Left lobe of liver (tissue), 2 donors: Measurements from ENCODE around the gene ARHGEF7. TPM values are rescaled to one million over a fixed set of nuclear protein-coding genes. Genes with fewer than 3 reads are reported as not detected.
"Not testable (repeated sequence)": the region's sequence is repeated elsewhere in the genome, so short reads cannot be mapped to it uniquely, and the experiment has no call there.

ENCODE experiments used
- ATAC-seq: fragments of 200-7000 bp; cut with Tn5 transposase; one replicate; pipeline ENCODE4 v1.9.1; 2020; ENCODE audit warnings: mild to moderate bottlenecking, moderate library complexity
- DNase-seq: peaks from one replicate; pipeline ENCODE4 v3.0.0-alpha.2; 2020; ENCODE audit warnings: low spot score
- total RNA-seq: library from RNA; stranded (reverse); gene quantifications from one replicate; pipeline ENCODE4 v1.2.1, GENCODE V29; 2021
- donor health status: DM: no; HTN: no; CAD: no; lungs with moderate emphysema.
- donor health status: DM: no; HTN: yes; CAD: no.

Gene ARHGEF7
- total RNA-seq, 1 donor from 2014 or later, result 34.6 TPM

DNA sequence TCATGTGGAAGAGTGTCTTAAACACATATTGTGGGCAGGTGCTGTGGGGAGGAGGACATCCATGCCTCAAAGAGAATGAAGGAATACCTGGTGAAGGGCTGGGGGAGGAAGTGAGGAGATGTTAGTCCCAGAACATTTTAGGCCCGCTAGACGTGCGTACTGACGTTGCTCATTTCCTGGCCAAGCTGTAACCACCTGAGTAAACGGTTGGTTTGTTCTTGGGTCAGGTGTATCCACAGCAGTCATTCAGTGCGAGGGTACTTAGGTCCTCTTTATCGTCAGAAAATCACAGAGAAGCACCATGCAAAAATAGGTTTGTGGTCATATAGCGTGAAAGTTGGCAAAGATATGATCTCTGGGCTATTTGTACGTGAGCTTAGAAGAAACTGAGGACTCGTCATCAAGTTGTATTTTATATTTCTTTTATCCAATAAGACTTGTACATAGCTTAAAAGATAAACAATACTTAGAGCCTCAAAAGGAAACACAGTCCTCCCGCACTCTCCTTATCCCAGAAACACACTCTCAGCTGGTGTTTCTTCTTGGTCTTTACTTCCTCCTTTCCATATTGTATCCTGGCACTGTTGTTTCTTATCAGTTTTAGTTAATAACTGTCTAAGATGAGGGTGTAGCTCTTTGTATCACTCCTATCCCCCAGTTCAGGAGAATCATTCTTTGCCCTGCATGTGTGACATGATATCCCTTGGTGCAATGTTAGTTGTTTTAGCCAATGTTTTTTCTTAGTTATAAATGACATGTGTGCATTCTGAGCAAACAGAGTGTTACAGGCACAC, 52.0 kb downstream of the ARHGEF7 start:
- DNase-seq (no peak), ATAC-seq (no peak)

DNA sequence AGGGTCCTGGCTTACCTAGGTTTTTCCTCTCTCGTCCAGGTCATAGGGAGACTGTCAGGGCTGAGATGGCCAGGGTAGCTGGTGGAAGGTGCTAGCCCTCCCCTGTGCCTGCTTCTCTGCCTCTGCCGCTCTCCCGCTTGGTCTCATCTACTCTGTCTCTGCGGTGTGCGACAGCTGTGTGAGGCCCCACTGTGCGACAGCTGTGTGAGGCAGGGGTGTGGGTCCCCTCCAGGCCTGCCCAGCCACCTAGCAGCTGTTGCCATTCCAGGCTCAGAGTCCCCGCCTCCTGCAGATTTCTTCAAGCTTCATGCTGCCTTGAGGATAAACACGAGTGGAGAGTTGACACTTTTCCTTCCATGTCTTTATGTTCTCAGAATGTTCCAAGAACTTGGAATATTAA, 53.0 kb downstream of the ARHGEF7 start:
- no peak for DNase-seq
- no peak for ATAC-seq

DNA sequence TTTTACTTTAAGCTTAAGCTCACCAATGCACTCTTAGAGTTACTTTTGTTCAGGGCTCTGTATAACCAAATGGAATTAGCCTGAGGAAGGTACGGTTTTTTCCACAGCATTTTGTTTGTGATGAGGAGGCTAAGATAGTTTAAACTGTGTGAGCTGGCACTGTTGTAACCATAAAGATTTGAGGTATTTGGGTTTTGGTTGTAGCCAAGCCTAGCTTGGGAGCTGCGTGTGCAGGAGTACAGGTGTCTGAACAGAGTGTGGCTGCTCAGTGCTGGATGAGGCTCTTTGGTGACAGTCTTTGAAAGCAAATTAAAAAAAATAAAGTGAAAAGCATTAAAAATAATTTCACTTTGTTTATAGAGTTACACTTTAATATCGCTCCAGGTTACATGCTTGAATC, 56.0 kb downstream of the ARHGEF7 start:
- DNase-seq, result no peak
- ATAC-seq, result no peak

DNA sequence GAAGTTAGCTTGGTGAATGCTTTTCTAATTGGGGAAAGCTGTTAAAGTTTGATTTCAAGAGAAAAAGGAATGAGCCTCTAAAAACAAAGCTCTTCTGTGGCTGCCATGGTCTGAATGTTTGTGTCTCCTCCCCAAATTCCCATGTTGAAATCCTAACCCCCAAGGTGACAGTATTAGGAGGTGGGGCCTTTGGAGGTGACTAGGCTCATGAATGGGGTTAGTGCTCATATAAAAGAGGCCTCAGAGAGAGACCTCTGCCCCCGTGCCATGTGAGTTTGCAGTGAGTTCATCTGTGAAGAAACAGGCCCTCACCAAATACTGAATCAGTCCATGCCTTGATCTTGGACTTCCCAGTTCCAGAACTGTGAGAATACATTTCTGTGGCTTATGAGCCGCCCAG, 56.5 kb downstream of the ARHGEF7 start:
- no peak for DNase-seq
- no peak for ATAC-seq

DNA sequence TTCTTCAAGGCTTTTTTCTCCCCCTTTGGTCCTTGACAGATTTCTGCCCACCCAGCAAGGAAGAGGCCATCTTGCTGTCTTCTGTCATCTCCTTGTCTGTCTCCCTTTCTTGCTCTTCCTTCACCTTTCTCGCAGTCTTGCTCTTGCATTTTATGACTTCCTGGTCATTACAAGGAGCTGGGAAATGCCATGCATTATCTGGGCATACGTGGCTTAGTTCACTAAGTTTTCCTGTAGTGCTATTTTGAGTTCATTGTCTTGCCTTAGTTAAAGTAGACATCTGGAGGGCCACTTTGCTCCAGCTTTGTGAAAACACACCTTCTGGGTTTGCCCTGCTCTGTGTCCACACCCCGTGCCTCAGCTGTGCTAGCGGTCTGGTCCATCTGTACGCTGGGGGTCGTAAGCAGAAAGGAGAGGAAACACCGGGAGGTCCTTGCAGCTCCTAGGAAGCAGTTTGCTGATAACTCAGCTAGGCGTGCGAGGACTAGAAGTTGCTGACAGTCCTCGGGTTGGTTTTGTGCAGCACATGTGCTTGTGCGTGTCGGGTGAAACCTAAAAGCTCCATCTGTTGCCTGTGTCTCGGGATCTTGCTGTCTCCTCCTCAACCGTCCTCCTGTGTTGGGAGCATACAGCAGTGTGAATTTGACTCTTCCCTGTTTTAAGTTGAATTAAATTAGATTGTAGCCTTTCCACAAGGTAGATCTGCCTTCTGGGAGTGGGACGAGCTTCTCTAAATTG, 59.4 kb downstream of the ARHGEF7 start:
- ATAC-seq (no peak), DNase-seq (no peak)

DNA sequence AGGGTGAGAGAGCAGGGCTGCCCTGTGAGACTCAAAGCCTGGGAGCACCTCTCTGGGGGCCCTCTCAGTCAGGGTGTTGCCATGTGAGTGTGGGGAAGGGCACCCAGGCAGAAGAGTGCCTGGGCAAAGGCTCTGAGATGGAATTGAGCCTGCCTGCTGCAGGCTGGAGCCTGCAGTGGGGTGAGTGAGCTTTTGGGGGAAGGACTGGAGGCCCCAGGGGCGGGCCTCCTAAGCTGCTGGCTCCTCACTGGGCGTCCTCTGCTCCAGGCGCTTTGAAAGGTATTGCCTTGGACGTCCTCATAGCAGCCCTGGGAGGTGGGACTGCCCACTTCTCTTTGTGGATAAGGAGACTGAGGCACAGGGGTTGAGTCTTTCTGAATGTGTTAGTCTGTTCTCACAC, 60.3 kb downstream of the ARHGEF7 start:
- ATAC-seq, result no peak
- no peak for DNase-seq

DNA sequence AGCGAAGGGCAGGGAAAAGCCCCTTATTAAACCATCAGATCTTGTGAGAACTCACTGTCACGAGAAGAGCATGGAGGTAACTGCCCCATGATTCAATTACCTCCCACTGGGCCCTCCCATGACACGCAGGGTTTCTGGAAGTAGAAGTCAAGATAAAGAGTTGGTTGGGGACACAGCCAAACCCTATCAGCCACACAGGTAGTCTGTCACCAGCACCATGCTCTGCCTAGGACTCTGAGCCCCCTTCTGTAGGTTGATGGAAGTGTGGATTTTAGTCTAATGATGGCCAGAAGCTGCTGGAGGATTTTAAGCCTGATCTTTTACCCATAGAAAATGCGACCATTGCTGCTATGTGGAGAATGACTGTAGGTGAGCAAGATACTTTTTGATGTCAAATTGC, 60.8 kb downstream of the ARHGEF7 start:
- no peak for DNase-seq

DNA sequence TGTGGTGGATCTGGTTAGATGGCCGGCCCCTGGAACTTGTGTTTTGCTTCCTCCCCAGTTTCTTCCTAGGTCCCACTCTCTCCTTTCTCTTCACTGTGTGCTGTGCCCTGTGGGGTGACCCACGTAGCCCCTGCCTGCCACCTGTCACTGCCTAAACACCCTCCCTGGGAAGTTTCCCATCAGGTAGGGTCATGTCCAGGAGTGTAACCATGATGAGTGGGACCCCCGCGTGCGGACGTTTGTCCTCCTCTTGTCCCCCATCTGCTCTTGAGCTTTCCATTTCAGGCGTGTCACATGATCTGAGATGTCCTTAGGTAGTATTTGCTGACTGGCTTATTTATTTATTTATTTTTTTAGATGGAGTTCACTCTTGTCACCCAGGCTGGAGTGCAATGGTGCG, 61.3 kb downstream of the ARHGEF7 start:
- ATAC-seq (no peak), DNase-seq (no peak)

More for the DNA sequence above, 60.8 kb downstream of the ARHGEF7 start:
- no peak for ATAC-seq

DNA sequence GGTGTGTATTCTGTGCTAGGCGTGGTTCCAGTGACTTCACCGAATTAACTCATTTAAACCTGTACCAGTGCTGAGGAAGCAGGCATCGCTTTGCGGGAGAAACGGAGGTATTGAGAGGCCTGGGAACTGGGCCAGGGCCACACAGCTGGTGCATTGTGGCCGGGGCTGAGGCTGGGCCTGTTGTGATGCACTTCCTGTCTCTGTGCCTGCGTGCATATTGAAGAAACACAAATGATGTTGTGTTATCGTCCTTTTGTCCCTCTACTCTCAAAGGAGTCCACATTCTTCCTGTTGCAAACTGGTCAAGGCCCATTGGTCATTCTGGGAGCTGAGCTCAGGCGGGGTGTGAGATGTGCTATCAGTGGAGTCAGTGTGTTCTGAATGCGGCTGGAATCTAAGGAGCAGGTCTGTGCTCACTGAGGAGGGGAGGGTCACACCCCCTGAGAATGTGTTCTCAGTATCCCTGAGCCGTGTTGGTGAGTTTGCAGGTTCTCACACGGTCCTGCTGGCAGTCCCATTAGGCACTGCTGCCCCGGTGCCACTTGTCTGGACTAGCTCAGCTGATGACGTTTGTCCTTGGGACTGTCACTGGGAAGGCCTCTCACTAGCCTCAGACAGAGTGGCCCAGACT, 62.1 kb downstream of the ARHGEF7 start:
- peak; percentile 53 for ATAC-seq
- DNase-seq, result no peak

DNA sequence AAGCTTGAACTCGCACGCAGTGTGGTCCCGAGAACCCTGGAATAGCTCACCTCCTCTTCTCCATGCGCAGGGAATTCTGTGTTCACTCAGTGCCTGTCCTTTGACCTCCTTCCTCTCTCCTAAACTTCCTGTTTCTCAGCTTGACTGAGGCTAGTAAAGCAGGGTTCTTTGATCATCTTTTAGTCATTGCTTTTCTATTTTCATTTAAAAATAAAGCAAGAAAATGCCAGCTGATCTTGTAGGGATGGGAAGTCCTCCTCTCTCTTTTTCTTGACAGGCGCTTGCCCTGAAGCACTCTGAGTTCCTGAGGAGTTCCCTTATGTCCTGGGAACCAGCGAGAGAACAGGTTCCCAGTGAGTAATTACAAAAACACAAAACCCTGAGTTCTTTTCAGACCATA, 62.8 kb downstream of the ARHGEF7 start:
- DNase-seq, result no peak
- ATAC-seq, result peak; percentile 41

DNA sequence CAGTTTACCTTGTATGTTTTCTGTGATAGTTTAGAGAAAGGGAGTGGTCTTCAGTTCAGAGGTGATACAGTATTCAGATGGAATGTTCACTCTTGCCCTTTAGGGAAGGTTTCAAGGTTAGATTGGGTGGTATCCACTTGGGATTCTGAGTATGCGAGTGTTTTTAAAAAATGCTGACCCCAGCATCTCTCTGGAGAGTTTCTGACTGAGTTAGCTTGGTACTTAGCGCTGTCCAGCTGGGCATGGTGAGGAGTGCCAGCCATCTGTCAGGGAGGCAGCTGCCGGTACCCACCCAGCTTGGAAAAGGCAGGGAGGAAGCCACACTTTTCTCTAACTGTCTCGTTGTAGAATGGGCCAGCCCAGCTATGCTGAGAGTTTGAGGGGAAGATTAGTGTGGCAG, 63.3 kb downstream of the ARHGEF7 start:
- no peak for DNase-seq
- ATAC-seq, result no peak

DNA sequence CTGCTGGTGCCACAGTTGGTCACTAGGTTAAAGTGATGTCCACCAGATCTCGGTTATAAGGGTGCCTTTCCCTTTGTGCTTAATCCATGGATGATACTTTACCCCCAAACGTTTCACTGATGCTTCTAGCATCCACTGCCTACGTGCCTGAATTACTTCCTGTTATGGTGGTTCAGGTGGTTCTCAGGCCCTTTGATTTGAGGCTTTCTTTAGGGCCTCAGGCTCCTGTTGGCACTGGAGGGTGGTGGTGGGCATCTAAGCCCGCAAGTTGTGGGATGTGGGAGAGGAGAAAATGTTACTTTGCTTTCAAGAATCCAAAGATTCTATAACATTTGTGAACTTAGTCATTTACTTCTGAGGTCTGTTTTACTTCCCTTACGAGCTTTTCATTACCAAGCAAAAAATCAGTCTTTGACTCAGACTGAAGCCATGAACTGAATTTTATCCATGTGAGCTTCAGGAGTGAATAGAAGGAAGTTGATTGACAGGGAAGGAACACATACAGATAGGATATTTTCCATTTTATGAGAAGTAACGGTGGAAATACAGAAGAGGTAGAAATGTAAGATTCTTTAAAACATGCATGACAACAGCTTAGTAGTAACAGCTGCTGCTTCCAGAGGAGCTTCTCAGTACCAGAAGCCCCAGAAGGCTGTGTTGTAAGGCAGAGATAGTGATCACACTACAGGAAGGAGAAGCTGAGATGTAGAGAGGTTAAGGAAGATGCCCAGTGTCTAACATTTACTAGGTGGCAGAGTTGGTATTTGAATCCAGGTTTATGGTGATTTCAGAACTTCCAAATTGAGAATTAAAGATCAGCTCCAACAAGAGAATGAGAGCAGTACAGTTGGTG, 65.0 kb downstream of the ARHGEF7 start:
- DNase-seq, result no peak
- no peak for ATAC-seq

DNA sequence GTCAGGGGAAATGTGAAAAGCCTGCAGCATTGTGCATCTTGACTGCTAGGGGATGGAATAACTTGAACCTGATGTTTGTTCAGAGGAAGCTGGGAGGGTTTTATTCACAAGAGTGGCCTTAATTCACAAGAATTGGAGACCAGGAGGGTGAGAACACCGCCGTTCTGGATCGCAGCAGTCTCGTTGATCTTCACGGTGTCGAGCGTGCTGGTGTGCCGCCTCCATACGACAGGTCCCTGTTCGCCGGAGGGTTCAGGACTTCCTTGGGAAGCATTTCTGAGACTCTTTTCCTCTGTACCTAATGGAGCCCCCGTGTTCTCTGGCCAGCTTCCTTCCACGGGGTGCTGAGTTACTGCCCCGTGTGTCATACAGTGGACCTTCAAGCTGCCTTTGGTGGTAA, 66.9 kb downstream of the ARHGEF7 start:
- no peak for ATAC-seq
- DNase-seq, result no peak

DNA sequence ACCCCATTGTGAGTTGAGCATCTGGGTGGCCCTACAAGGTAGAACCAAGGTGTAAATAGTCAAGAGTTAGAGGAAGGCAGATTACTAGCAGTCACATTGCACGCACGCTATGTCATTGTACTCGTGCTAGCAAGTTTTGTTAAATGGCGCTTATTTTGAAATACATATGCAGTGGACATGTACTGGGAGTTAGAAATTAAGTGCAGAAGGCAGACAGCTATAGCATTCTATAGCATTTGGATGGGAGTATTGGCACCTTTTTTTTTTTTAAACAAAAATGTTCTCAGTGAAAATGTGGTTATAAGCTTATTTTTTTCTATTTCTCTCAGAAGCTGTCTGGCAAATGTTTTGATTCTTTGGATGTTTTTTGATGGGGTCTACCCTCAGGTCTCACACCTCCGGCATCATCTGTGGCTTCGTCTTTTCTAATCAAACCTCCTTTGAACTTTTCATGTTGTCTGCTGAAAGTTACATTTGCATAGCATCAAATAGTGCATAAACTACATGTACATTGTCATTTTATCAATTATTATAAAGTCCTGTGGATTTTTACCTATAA, 68.1 kb downstream of the ARHGEF7 start:
- ATAC-seq, result no peak
- no peak for DNase-seq

DNA sequence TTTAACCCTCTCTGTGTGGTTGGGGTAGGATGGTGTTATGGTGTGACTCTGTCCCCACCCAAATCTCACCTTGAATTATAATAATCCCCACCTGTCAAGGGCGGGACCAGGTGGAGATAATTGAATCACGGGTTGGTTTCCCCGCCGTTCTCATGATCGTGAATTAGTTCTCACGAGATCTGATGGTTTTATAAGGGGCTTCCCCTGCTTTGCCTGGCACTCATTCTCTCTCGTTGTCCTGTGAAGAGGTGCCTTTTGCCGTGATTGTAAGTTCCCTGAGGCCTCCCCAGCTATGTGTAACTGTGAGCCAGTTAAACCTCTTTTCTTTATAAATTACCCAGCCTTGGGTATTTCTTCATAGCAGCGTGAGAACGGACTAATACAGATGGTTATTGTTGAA, 68.8 kb downstream of the ARHGEF7 start:
- DNase-seq, result no peak

DNA sequence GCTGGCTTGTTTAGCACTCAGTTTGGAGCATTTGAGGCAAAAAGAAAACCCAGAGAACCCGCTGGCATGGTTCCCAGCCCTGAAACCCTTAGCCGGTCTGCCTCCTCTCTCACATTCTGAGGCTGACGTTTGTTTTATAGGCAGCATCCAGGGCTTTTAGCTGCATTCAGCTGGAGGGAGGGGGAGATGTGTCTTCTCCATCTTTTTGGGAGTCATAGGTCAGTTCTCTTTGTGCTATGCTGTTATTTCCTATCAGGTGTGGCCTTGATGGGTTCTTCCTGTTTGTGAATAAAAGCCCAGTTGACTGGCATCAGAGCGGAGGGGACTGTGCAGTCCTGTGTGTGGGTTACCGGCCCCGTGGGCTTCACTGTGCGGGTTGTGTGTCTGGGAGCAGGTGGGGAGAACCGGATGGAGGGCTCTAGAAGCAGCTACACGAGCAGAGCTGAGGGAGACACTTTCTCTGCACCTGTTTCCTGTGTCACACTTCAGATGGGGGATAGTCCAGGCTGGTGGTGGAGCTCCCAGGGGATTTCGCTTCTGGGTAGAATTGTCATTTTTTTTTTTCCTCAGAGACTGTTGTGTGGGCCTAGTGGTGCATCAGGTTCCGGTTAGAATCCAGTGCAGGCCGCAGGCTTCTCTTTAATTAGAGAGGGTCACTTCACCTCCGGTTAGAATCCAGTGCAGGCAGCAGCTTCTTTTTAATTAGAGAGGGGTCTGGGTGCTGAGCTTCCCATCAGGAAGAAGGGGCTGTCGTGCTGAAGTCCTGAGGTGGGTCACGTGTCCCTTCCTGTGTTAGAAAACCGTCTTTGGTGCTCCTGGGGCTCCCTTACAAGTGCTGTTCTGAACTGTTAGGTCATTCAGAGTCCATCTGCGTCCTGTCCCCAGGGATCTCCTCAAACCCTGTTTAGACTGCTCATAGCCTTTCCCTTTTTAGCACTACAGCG, 69.6 kb downstream of the ARHGEF7 start:
- DNase-seq (no peak), ATAC-seq (peak; percentile 21)

More for the DNA sequence above, 68.8 kb downstream of the ARHGEF7 start:
- ATAC-seq, result no peak

DNA sequence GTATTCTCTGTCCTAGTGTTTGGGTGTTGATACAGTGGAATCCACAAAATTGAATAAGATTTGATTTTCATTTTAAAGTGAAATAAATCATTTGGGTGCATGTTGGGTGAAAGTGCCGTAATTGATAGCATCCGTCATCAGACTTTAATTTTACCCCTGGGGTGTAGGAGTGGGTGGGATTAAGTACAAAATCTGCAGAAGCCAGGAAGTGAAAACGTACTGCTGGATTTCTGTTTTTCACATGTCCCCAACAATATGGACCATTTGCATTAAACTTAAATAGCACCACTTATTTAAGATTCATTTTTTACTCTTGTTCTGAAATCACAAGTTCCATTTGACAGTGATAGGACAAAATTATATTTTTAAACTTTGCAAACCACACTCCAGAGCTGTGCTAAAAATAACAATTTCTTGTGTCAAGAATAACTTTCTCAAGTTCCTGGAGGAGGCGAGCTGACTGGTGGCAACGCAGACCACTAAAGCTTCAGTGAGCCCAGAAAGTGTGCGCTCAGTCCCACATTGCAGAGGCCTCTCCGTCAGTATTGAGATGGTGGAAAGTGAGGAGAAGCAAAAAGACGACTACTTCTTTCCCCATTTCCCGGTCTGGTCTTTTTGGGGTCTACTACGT, 71.3 kb downstream of the ARHGEF7 start:
- ATAC-seq, result no peak
- no peak for DNase-seq

DNA sequence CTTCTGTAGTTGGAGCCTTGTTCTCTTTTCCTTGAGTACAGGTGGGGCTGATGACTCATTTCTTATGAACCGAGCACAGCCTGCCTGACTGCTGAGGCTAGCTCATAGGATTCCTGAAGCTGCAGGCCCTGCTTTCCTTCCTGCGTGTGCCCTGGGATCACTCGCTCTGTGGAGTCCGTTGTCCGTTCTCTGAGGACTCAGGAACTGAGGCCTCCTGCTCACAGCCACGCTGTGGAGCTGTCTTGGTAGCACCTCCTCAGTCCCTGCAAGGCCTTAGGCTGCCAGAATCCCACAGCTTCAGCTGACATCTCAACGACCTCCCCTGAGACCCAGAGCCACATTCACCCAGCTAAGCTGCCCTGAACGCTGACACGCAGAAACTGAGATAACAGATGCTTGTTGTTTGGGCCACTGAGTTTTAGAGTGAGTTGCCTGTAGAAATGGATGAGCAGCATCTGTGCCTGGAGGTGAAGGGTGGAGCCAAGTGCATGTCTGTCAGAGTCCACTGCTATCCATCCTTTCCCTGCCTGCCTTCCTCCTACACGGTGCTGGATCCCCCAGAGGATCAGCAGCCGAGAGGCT, 72.9 kb downstream of the ARHGEF7 start:
- ATAC-seq (peak; percentile 38), DNase-seq (no peak)

DNA sequence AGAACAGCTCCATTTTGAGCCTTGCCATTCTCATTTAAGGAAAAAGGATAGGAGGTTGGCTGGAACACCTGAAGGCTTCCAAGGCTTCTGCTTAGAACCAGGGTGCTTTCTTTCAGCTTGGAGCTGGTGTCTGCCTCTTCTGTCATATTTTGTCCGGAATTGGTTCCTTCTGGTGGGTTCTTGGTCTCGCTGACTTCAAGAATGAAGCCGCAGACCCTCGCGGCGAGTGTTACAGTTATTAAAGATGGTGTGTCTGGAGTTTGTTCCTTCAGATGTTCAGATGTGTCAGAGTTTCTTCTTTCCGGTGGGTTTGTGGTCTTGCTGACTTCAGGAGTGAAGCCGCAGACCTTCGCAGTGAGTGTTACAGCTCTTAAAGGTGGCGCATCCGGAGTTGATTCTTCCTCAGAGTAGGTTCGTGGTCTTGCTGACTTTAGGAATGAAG, 74.0 kb downstream of the ARHGEF7 start:
- not testable (repeated sequence) for ATAC-seq, DNase-seq
